ENCODE measurements around the gene MRC1.

DNA sequence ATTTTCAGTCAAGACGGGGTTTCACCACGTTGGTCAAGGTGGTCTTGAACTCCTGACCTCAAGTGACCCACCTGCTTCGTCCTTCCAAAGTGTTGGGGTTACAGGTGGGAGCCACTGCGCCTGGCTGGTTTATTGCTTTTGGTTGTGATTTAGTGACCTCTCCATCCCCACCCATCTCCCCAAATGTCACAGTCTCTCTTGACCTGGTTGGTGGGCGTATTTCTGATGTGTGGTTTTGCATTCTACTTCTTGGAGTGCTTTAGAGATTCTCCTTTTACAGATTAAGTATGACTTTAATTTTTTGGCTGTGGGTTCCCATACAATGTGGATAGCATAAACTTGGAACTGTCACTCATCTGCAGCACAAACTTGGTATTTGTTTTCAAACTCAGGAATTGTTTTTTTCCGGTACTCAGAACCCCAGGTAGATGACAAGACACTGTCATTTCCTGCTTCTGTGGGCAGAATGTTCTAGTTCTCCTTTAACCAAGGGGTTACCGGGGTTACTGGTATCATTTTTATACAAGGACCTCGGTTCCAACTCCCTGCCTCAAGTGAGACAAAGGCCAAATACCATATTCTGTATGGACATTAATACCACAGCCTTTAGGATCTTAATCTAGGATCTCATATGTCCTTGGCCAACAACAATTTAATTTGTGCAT lies 50.5 kb downstream of the MRC1 start:
- TF ChIP-seq, protein P1, sequence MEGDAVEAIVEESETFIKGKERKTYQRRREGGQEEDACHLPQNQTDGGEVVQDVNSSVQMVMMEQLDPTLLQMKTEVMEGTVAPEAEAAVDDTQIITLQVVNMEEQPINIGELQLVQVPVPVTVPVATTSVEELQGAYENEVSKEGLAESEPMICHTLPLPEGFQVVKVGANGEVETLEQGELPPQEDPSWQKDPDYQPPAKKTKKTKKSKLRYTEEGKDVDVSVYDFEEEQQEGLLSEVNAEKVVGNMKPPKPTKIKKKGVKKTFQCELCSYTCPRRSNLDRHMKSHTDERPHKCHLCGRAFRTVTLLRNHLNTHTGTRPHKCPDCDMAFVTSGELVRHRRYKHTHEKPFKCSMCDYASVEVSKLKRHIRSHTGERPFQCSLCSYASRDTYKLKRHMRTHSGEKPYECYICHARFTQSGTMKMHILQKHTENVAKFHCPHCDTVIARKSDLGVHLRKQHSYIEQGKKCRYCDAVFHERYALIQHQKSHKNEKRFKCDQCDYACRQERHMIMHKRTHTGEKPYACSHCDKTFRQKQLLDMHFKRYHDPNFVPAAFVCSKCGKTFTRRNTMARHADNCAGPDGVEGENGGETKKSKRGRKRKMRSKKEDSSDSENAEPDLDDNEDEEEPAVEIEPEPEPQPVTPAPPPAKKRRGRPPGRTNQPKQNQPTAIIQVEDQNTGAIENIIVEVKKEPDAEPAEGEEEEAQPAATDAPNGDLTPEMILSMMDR (IDR thresholded peaks at IDR 0.05) = no peak
- no peak for TF ChIP-seq POLR2A (IDR thresholded peaks at IDR 0.05)

Data from Peyer's patch (tissue), 4 donors.